Measurements from ENCODE around the gene COL19A1.

The COL19A1 gene

DNA sequence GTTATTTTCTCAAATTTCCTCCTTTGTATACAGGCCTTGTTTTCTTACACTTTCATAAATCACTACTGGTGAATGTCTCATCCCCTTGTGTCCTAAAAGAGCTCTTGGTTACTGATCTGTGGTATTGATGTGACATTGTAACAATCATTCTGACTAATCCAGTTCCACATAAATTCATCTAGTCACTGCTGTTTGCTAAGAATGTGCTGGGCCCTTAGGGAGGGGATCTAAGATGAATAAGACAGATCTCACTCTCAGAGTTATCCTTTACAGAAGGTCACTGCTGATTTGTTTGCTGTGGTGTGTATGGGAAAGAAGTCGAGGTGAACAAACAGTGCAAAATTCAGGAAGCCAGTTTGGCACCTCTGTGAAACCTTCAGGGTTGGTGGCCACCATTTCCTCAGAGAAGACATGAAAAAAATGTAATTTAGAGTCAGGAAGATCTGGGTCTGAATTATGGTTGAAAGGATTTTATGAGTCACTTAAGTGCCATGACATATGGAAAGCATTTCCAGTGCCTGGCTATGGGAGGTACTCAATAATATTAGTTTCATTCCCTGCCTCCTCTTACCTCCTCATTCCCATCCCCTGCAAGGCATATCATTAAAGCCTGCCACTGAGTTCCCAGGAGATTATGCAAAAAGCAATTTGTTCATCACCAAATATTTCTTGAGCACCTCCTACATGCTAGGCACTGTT lies 314.7 kb downstream of the COL19A1 start:
- no peak for DNase-seq

GRCh38 chr6:70183538-70183937 lies 317.2 kb downstream of the COL19A1 start:
- no peak for DNase-seq

- no peak for DNase-seq
These were observed 318.4 kb downstream of the COL19A1 start for GRCh38 chr6:70184723-70185122.

GRCh38 chr6:70186461-70186860 lies 320.1 kb downstream of the COL19A1 start:
- DNase-seq: no peak

GRCh38 chr6:70188202-70188601 lies 321.8 kb downstream of the COL19A1 start:
- no peak for DNase-seq

- no peak for DNase-seq
These were observed 328.1 kb downstream of the COL19A1 start for GRCh38 chr6:70194421-70194820.

- DNase-seq: no peak
These were observed 330.2 kb downstream of the COL19A1 start for GRCh38 chr6:70196531-70196930.

DNA sequence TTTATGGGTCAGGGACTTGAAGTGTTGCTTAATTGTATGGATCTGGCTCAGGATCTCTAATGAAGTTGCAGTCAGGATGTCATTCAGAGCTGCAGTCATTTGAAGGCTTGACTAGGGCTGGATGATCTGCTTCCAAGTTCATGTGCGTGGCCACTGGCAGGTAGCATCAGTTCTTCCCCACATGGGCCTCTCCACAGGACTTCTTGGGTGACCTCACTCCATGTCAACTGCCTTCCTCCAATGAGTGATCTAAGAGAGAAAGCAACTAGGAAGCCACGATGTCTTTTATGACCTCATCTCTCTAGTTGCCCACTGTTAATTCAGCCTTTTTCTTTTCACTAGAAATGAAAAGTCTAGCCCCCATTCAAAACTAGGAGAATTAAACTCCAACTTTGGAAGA lies 332.4 kb downstream of the COL19A1 start:
- no peak for DNase-seq

- DNase-seq: no peak
These were observed 342.0 kb downstream of the COL19A1 start for GRCh38 chr6:70208235-70208790.

DNA sequence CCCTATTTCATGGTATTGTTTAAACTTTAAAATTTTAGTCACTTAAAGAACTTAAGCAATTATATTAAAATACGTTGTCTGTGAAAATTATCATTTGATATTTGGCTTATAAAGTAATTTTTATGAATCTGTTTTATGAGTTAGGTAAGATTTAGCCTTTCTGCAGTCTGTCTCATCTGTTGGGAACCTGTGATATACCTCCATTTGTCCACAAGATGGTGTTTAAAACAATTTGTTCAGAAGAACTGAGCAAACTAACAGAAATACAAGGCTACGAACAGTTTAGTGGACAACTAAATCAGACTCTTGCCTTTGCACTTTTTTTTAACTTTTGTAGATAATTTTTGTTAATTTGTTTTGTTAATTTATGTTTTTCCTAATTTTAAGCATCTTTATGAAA lies 344.1 kb downstream of the COL19A1 start:
- no peak for DNase-seq

GRCh38 chr6:70215460-70216108 lies 349.2 kb downstream of the COL19A1 start:
- no peak for DNase-seq

DNA sequence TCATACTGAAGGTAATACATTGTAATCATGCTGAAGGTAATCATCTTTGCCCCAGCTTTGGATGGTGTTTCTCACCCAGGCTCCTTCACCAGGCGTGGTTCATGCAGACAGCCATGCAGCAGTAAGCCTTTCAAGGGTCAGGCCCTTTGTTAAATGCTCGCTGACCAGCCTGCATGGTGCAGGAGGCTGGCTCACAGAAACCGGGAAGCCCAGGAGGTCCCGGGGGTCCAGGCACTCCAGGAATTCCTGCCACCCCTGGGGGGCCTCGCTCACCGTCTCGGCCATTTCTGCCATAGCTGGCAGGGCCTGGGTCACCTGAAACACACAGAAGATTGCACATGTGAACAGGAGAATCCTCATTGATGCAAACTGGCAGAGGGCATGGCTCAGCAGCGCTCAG lies 350.4 kb downstream of the COL19A1 start:
- DNase-seq: no peak

- no peak for DNase-seq
These were observed 353.7 kb downstream of the COL19A1 start for GRCh38 chr6:70219943-70220613.

DNA sequence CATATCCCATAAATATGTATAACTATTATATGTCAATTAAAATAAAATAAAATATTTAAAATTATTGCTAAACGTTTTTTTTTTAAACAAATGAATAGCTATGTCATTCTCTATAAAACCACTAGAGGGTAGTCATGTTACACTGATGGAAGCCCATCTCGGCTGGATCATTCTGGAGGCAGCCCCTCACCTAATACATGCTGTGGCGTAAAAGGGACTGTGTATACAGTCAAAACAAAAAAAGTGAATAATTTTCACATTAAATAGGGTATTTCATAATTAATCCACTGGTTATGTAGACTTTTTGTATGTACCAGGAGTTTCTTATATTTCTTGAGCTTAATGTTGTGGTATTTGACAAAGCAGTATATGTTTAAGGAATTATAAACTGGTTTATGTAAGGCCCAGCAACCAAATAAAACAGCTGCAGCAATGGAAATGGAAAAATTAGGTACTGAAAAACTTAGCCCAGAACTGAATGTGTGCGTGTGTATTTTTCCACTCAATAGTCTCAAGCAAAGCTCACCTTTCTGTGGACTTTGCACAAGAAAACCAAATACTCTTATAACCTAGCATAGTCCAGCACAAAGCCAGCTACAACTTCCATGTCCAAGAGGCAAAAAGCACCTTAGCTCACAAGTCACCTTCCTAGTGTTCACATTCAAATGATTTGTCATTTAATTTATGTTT lies 354.8 kb downstream of the COL19A1 start:
- peak; percentile 21 for DNase-seq

DNA sequence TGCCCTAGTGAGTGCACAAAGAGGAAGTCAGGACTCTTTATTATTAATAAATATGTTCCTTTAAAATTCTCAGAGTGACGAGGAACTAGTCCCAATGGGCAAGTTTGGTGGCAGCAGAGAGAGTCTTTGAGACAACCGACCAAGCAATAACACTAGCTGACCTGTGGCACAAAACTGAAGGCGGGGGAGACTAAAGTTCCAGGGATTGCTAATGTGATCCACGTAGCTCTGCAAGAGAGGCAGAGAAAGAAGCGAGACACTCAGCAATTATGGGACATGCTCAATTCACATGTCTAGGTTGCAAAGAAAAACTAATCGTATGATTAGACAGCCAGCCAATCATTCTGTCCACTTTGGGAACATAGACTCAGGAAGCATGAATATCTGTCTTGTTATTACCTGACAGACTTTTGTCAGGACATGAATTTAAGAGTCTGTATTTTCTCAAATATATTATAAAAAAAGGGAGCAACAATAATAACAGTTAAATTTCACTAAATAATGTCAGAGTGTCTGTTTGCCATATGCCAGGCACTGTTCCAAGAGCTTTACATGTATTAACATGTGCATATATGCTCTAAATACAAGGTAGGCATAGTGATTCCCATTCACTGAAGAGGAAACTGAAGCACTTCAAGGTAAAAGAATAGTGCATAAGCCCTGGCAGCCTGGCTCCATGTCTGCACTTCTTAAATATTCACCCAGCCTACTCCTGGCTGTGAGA lies 355.5 kb downstream of the COL19A1 start:
- no peak for DNase-seq

- no peak for DNase-seq
These were observed 356.0 kb downstream of the COL19A1 start for GRCh38 chr6:70222439-70222749.

DNA sequence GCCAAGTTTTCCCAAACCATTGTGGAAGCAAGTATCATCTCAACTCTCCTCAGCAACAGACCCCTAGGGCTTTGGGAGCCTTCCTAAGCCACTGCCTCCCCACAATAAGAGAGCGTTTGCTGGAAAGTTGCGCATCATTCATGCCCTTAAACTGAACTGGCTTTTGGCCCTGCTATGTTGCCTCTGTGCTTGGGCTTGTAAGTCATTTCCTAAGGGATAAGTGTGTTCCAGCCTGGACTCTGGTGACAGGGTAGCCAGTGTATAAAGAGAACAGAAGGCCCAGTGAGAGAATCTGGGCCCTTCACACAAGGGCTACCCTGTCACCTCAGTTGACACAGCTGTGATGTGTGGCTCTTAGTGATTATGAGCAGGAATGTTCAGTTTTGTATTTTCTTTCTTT lies 358.7 kb downstream of the COL19A1 start:
- no peak for DNase-seq

DNA sequence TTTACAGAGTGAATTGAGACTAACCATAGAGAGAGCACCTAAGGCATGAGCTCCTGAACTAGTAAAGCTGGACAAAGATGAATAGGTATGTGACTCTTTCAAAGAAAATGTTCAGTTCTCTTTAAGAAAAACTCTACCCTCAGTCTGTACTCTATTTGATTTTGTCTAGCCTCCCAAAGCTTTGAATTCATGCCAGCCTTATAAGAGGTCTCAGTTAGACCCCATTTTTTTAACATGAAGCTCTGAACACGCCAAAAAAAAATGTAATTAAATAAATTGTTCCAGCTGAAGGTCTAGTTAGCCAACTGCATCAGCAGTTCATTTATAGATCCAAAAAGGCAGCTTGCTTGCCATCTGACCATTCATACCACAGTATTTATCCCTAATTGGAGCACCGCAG lies 365.0 kb downstream of the COL19A1 start:
- no peak for DNase-seq

DNA sequence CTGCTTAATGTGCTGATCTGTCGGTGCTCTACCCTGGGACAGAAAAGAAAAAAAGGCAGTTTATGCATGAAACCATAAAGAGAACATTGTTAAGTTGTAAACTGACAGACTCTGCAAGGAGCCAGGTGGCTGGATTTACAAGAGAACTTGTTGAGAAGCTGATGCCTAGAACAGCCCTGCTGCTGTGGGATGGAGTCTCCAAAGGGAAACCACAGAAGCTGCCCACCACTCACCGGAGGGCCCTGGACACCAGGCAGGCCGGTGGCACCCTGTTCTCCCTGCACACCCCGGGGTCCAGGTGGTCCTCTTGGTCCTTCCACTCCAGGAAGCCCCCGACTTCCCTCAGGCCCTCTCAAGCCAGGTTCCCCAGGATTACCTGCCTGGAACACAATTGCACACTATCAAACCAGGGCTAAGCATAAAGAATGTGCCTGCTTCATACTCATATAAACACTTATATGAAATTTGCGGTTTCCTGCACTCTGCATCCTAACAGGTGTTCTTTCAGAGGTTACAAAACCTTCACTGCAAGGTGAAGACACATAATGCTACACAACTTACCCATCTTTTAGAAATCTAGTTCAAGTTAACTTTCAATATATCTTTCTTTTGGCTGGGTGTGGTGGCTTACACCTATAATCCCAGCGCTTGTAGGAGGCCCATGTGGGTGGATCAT lies 368.3 kb downstream of the COL19A1 start:
- DNase-seq: no peak

DNA sequence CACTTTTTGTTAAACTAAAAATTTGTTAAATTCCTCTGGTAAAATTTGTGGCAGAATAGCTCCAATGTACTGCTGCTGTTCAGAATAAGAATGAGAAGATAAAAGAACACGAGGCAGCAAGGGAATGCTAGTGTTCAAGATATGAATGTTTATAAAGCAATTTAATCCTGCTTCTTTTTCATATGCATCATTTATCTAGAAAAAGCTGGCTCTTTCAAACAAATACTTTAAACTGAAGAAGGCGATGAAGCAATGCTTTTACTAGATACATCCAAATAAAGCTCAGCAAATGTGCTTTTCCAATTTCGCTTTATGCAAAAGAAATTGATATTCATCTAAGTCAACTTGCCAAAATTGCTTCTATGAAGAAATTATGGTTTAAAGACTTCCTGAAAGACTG lies 370.0 kb downstream of the COL19A1 start:
- DNase-seq: no peak

DNA sequence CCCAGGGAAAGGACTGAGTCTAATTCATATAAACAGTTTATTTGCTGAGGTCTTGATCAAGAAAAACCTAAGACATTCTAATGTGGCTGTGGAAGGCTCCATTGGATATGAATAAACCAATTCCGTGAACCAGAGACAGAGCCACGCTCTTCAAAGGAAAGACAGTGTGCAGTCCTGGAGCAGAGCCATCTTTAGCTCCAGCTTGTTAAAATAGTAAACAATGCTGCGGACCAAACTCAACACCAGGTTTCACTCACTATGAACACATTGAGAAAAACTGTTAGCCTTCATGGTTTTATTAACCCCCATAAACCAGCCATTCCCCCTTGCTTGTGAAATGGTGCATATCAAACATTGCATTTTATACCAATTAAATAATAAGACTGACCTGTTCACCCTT lies 374.7 kb downstream of the COL19A1 start:
- no peak for DNase-seq

- no peak for DNase-seq
These were observed 375.6 kb downstream of the COL19A1 start for GRCh38 chr6:70241991-70242420.
